D341Med (cell line): Measurements from ENCODE around the gene PLA2G1B.
A peak's percentile ranks its signal among the peaks of the same experiment; 100 is the strongest.

Source experiments
- DNase-seq: peaks from one replicate; pipeline ENCODE4 v3.0.0; 2012; ENCODE audit warnings: low spot score

Gene PLA2G1B

GRCh38 chr12:120327593-120327992 is at the start of gene PLA2G1B:
Gene PLA2G1B (minus strand): TSS chr12:120327779. CDS start chr12:120327753, 26 bp downstream.
- DNase-seq: no peak

DNA sequence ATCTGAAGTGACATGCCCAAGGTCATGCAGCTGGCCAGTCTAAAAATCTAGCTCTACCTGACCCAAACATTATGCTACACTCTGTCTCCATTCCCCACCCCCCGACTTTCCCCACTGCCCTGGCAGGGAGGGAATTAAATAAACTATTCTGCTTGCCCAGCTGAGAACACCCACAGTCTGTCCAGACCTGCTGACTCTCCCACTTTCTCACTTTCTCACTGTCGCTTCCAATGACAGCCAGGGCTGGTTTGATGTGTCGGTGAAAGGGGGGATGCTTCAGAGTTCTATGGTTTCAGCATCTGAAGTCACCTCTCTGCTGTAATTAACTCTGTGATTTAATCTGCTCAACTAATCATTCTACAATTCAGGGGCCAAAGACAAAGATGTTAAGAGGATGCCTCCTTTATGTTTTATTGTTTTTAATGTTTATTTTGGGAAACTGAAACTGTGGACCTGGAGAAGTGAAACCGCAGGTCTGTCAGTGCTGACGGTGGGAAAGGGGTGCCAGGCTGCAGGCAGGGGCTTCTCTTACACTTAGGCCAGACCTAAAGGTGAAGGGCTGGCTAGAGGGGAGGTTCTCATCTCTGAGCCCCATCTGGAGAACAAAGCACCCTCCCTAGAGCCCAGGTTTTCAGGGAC is 49.5 kb upstream of the PLA2G1B start:
- DNase-seq: no peak

DNA sequence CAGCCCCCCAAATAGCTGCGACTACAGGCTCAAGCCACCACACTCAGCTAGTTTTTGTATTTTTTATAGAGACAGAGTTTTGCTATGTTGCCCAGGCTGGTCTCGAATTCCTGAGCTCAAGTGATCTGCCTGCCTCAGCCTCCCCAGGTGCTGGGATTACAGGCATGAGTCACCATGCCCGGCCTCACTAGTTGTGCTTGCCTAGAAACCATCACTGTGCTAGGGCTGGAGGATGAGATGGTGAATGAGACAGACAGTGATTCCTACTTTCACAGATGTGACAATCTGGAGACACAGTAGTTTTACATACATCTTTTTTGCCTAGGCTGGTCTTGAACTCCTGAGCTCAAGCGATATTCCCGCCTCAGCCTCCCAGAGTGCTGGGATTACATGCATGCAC is 48.8 kb upstream of the PLA2G1B start:
- no peak for DNase-seq

- DNase-seq: no peak
These were observed 48.4 kb upstream of the PLA2G1B start for GRCh38 chr12:120376009-120376408.

DNA sequence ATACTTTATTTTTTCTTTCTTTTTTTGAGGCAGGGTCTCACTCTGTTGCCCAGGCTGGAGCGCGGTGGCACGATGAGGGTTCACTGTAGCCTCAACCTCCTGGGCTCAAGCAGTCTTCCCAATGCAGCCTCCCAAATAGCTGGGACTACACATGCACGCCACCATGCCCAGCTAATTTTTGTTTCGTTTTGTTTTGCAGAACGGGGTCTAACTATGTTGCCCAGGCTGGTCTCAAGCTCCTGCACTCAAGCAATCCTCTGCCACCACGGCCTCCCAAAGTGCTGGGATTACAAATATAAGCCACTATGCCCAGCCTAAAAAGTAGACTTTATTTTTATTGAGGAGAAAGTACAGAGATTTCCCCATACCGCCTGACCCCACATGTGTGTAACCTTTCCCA is 46.1 kb upstream of the PLA2G1B start:
- no peak for DNase-seq

DNA sequence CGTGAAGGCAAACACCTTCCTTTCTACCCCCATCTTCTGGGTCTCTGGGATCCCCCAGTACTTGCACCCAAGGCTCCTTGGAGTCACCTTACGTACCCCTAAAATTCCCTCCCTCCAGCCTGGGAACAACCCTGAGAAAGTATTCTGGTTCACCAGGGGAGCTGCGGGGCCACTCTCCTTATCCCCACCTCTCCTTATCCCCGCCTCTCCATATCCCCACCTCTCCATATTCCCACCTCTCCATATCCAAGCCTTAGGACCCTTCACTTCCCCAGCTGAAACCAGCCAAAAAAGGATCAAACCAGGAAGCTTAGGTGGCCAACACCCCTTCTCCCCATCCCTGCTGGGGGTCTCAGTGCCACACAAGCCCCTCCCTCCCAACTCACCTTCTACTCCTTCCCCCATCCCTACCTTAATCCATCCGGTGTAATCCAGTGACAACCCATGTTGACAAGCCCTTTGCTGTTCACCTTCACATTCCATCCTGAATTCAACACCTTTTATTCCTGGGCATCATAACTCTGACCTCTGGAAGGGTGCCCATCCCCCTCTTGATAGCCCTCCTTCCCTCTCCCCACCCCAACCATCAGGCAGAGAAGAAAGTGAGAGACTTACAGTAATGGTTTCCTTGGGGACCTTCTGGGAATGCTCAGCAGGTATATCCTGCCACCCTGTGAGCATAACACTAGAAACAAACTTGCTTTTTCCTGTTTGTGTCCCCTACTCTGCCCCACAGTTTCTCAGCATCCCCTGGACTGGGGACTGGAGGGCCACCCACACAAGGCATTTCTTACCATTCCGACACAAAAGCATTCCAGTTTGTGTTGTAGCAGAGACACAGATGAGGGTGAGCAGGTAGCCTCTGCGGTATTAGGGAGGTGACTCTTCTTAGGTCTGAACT is 43.0 kb upstream of the PLA2G1B start:
- DNase-seq: no peak

DNA sequence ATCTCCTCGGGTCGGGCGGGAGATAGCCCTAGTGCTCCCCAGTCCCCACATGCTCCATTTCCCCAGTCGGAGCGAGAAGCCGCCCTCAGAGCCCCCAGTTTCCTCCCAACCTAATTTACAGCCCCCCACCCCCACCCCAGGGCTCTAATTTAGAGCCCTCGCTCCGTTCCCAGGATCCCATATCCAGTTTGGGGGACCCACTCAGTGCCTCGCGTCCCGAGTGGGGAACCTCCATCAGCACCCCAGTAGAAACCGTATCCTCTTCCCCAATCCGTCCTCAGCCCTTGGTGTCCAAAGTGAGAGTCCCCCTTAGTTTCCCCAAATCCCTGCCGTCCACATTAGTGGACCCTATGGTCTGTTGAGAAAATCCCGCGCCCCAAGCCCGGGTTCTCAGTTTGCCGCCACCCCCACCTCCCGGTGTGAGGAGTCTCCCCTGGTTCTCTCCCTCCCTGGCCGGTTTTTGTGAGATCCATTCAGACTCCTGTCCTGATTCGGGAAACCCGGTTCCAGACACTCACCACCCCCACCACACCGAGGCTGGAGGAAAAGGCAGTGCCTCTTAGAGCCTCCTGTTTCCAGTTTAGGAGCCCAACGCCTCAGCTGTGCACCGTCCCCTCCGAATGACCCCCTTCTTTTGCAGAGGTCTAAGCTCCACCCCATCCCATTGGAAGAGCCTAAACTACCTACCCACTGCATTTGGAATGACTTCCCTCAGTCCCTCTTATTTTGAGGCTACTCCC is 42.2 kb upstream of the PLA2G1B start:
- DNase-seq: no peak

GRCh38 chr12:120368789-120369602 is 41.4 kb upstream of the PLA2G1B start, which contains the start of gene MSI1:
Gene MSI1 (minus strand): TSS chr12:120369164. CDS start chr12:120369091, 73 bp downstream.
- peak; percentile 90 for DNase-seq

DNA sequence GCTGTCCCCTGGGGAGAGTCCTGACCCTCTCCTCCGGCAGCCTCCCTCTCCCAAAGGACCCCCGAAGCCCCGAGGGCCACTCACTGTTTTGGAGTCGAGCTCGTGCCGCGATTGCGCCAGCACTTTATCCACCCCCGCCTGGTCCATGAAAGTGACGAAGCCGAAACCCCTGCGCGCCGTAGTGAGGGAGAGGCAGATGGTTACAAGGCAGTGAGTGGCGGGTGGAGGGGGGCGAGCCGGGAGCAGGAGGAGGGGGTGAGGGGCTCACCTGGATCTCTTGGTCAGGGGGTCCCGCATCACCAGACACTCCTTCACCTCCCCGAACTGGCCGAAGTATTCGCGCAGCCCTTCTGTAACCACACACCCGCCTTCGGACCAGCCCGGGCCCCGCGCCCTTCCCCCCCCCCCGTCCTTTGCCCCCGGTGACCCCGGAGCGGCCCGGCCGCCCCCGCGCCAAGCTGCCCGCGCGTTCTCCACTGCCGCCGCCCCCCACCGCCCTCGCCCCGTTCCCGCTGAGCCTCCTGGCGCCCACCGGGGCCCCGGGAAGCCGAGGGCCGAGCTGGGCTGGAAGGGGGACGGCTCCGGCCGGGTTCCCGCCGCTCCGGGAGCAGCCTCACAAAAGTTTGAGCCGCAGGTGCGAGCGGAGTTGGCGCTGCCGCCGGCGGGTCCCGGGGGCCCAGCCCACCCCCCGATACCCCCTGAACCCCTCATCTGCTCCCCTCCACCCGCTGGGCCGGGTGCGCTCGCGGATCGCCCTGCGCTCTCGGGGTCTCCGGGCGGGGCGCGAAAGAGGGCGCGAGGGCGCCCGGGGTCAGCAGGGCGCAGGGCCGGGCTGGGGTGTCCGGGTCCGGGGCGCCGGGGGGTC is 40.6 kb upstream of the PLA2G1B start:
- DNase-seq: peak; percentile 62

- DNase-seq: peak; percentile 69
These were observed 39.8 kb upstream of the PLA2G1B start for GRCh38 chr12:120367233-120367923.

DNA sequence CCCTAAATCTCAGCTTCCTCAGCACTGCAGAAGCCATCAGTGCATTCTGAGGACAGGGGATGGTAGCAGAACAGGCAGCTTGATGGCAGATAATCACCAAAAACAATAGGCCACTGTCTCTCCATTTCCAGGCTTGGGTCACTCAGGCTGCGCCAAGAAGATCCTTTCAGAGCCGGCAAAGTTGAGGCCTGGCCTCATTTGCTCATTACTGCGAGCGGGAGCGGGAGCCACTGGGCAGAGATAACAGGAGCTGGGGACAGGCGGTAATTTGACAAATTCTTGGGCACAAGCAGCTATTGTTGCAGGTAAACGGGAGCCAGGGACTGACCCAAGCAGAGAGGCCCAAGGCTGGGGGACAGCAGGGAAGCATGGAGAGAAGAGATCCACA is 39.3 kb upstream of the PLA2G1B start:
- no peak for DNase-seq

DNA sequence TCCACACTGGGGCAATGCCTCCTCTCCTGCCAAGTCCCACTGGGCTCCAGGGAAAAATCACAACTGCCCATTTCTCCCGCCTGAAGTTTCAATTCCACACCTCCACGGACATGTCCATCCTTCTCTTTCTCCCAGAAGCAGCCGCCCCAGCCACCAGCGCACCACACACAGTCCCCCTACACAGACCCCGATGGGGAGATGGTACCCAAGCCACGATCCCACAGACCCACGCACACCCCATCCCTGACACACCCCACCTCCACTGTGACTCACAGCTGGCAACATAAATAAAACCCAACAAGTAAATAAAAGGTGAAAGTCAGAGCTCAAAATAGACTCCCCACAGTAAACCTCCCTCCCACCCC is 38.7 kb upstream of the PLA2G1B start:
- no peak for DNase-seq

GRCh38 chr12:120365675-120366340 is 38.2 kb upstream of the PLA2G1B start:
- DNase-seq: no peak

DNA sequence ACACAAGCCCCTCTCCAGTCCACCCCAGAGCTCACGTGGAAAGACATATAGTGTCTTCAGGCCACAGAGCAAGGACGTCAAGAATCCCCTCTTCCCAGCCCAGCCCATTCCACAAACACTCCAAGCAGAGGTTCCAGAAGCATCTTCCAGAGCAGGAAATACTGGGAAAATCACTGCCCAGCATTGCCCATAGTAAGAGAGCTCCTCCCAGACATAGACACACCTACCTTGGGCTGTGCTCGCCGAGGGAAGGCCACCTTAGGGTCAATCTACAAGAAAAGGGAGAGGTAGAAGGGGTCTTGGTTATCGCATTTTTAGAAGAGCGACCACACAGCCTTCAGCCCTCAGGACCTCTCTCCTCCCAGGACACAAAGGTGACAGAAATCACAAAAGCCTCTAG is 36.9 kb upstream of the PLA2G1B start:
- no peak for DNase-seq

DNA sequence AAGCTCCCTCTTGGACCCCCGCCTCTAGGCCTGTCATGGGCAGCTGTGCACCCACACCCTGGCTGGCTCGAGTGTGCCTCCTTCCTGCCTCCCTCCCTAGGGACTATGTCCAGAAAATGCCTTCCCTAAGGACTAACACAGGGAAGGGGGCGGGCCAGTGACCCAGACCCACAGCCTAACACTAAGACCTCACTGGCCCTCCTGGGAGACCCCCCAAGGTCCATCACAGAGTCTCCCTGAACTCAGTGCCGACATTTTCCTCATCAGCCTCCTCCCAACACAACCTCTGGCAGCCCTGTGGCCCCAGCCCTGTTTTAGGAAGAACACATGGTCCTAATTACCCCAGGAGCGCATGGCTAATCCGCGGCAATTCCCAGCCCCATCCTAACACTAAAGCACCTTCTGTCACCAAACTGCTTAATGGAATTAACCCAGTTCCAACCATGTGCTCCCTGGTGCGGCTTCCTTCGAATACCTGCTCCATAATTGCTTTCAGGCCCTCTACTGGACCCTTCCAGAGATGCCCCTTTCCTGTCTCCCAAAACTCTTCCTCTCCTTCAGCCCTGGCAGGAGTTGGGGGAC is 35.8 kb upstream of the PLA2G1B start:
- DNase-seq: peak; percentile 85

GRCh38 chr12:120362516-120363273 is 35.1 kb upstream of the PLA2G1B start:
- peak; percentile 70 for DNase-seq

DNA sequence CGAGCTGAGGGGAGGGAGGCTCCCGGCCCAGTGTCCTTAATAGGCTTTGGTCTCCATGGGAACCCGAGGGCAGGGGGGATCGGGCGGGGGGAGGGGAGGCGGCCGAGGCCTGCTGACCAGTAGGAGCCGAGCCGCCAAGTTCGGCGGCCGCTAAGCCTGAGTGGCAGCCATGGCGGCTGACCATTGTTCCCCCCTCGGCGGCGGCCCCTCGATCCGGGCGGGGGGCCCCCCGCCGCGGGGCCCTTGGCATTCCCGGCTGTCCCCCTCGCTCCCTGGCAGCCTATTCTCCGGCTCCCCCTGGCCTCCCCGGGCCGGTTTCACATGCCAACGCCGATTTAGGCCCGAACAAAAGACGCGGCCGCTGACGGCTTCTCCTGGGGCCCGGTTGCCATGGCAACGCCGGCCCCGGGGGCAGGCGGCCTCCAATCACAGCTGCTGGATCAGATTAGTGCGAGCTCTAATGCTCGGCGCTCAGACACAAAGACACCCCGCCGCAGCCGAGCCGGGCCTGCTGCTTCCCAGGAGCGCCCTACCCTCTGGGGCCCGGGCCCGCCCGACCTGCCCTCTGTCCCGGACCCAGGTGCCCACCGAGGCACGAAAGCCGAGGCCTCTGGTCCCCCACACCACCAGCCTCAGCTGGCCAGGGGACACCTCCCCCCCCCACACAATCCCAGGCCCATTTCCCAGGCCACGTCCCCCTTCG is 34.1 kb upstream of the PLA2G1B start:
- peak; percentile 99 for DNase-seq

- no peak for DNase-seq
These were observed 31.5 kb upstream of the PLA2G1B start for GRCh38 chr12:120359128-120359527.
